Mucosa of descending colon (tissue), 3 donors: ENCODE data around the gene SEC61A1. TPM values are rescaled to one million over a fixed set of nuclear protein-coding genes. Genes with fewer than 3 reads are reported as not detected.

Experiments
- ATAC-seq: fragments of 200-7000 bp; cut with Tn5 transposase; one replicate; pipeline ENCODE4 v1.9.1; 2020; ENCODE audit warnings: mild to moderate bottlenecking, moderate library complexity
- DNase-seq, 3 donors: peaks; one replicate each; pipeline ENCODE4 v3.0.0-alpha.2; 2020
- H3K36me3 ChIP-seq: fragments of 200-600 bp; one replicate; pipeline ENCODE4 v1.8.0; 2021; ENCODE audit warnings: low read depth, mild to moderate bottlenecking
- H3K4me1 ChIP-seq: fragments of 200-600 bp; one replicate; pipeline ENCODE4 v1.8.0; 2021; ENCODE audit warnings: low read depth, mild to moderate bottlenecking
- H3K4me3 ChIP-seq: fragments of 200-600 bp; one replicate; pipeline ENCODE4 v1.8.0; 2021; ENCODE audit warnings: mild to moderate bottlenecking
- H3K9me3 ChIP-seq: fragments of 200-600 bp; one replicate; pipeline ENCODE4 v1.8.0; 2021; ENCODE audit warnings: mild to moderate bottlenecking
- CTCF ChIP-seq: fragments of 200-600 bp; IDR thresholded peaks from one replicate; pipeline ENCODE4 v1.8.0; 2022; ENCODE audit warnings: antibody characterized with exemption, mild to moderate bottlenecking
- intact Hi-C, 2 donors: fragments of 100-400 bp; cut with DNase I in 1 of 2; cut with micrococcal nuclease in 1 of 2; formaldehyde crosslinking; loops; one replicate each; pipeline versions ENCODE4 v1.11.0 to v1.11.1; 2022; cut with DNase I, micrococcal nuclease
- total RNA-seq, 3 donors: library from RNA; stranded (reverse); fragmentation: NEBNext Ultra II Directional in 2 of 3; extraction: Animal tissue kit (Norgen Biotek cat#: 25700) in 2 of 3; gene quantifications; one replicate each; pipeline versions ENCODE4 v1.2.1 to v1.2.4, GENCODE V29; 2021 to 2023
- donor health status: DM: no; HTN: no; CAD: no; lungs with moderate emphysema.
- donor health status: DM: no; HTN: no; CAD: no.
- donor health status: DM: no; HTN: yes; CAD: no.

SEC61A1 gene
- total RNA-seq, 3 donors from 2014 or later = 111 to 159 (median 116) TPM

- no peaks in the 10 kb centered on the region for H3K9me3 ChIP-seq
- no peak overlapping the region for H3K4me3 ChIP-seq
- intact Hi-C loops = no loop called here
- no peak for TF ChIP-seq CTCF
- H3K4me1 ChIP-seq = no peaks in the 10 kb centered on the region
- DNase-seq (no peak), ATAC-seq (no peak)
- H3K36me3 ChIP-seq = no peaks in the 10 kb centered on the region
These were observed 42.0 kb upstream of the SEC61A1 start for GRCh38 chr3:128009952-128010846.

- ATAC-seq = peak; percentile 88
- peak in 2 of 3 donors; percentile 67 to 72 for DNase-seq
- TF ChIP-seq CTCF = no peak
- no peaks in the 10 kb centered on the region for H3K4me1 ChIP-seq
- intact Hi-C loops = no loop called here
- H3K4me3 ChIP-seq = no peak overlapping the region
- no peaks in the 10 kb centered on the region for H3K36me3 ChIP-seq
- H3K9me3 ChIP-seq = no peaks in the 10 kb centered on the region
These were observed 41.1 kb upstream of the SEC61A1 start for GRCh38 chr3:128011140-128011539.

- Histone ChIP-seq H3K36me3 (no peaks in the 10 kb centered on the region), H3K9me3 (no peaks in the 10 kb centered on the region), H3K4me1 (no peaks in the 10 kb centered on the region), H3K4me3 (no peak overlapping the region)
- intact Hi-C loops = no loop called here
- DNase-seq = no peak
- ATAC-seq = no peak
- TF ChIP-seq CTCF = no peak
These were observed 40.2 kb upstream of the SEC61A1 start for GRCh38 chr3:128012050-128012449.

GRCh38 chr3:128014548-128014947, 37.7 kb upstream of the SEC61A1 start:
- ATAC-seq = no peak
- Histone ChIP-seq H3K9me3 (no peaks in the 10 kb centered on the region), H3K4me3 (no peak overlapping the region), H3K36me3 (no peaks in the 10 kb centered on the region), H3K4me1 (no peaks in the 10 kb centered on the region)
- intact Hi-C loops = no loop called here
- TF ChIP-seq CTCF = no peak
- no peak for DNase-seq

- no peaks in the 10 kb centered on the region for H3K4me1 ChIP-seq
- H3K36me3 ChIP-seq = no peaks in the 10 kb centered on the region
- H3K4me3 ChIP-seq = no peak overlapping the region
- TF ChIP-seq CTCF = no peak
- DNase-seq (no peak), ATAC-seq (no peak)
- no peaks in the 10 kb centered on the region for H3K9me3 ChIP-seq
- intact Hi-C loops = no loop called here
These were observed 35.7 kb upstream of the SEC61A1 start for GRCh38 chr3:128016502-128016901.
